GM12874 (cell line): ENCODE results near the gene INVS.

Source experiments
- CTCF ChIP-seq: IDR thresholded peaks from 2 replicates; pipeline ENCODE4 v1.5.1; 2011; ENCODE audit warnings: low read depth, mild to moderate bottlenecking, control low read depth, low read length, moderate library complexity; ENCODE audit not compliant: insufficient read depth

INVS gene

GRCh38 chr9:100286257-100286656 is 187.2 kb downstream of the INVS start:
- no peak for TF ChIP-seq CTCF

GRCh38 chr9:100287186-100287585 is 188.1 kb downstream of the INVS start:
- TF ChIP-seq CTCF = no peak

GRCh38 chr9:100290714-100291113 is 191.7 kb downstream of the INVS start:
- no peak for TF ChIP-seq CTCF

GRCh38 chr9:100292414-100292813 is 193.4 kb downstream of the INVS start:
- TF ChIP-seq CTCF = no peak

GRCh38 chr9:100294341-100294740 is 195.3 kb downstream of the INVS start:
- TF ChIP-seq CTCF = no peak

GRCh38 chr9:100294806-100295205 is 195.8 kb downstream of the INVS start:
- no peak for TF ChIP-seq CTCF

GRCh38 chr9:100295240-100295639 is 196.2 kb downstream of the INVS start:
- TF ChIP-seq CTCF = no peak

- no peak for TF ChIP-seq CTCF
Measured at GRCh38 chr9:100296407-100296806, 197.4 kb downstream of the INVS start.
